ENCODE measurements around the gene STT3B. TPM values are rescaled to one million over a fixed set of nuclear protein-coding genes. Genes with fewer than 3 reads are reported as not detected.
A peak's percentile ranks its signal among the peaks of the same experiment; 100 is the strongest.

The STT3B gene
- total and polyA plus RNA-seq, 10 donors, result 28.4 to 128 (median 86.6) TPM

DNA sequence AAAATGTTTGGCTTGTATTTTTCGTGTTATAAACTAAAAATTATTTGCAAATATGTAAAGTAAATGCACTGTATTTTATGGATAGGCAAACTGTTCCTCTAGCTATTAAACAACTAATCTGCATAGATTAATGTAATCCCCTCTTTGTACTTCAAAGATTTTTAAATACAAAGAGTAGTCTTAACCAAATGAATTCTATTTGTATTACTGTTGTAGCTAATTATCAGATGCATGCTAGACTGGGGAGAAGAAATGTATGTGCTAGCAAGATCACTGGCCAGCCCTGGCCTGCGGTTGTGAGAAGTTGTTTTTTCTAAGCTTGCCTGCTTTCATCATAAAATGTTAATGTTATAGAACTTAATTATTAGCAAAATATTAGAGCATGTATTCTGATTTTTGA lies 92.6 kb downstream of the STT3B start:
- H3K27ac ChIP-seq, result no peak overlapping the region
- no peak overlapping the region for H3K4me3 ChIP-seq
- 93 to 97% (median 95%) methylated on average over 2 of the region's 2 CpGs for WGBS, 5 donors
- H3K4me1 ChIP-seq, result peaks cover 0 to 24% (median 6%) of the 10 kb centered on the region in 6 donors
- H3K27me3 ChIP-seq (replicated peaks in 1 of 7), result no peaks in the 10 kb centered on the region
- no peak for DNase-seq
- TF ChIP-seq, protein P1, sequence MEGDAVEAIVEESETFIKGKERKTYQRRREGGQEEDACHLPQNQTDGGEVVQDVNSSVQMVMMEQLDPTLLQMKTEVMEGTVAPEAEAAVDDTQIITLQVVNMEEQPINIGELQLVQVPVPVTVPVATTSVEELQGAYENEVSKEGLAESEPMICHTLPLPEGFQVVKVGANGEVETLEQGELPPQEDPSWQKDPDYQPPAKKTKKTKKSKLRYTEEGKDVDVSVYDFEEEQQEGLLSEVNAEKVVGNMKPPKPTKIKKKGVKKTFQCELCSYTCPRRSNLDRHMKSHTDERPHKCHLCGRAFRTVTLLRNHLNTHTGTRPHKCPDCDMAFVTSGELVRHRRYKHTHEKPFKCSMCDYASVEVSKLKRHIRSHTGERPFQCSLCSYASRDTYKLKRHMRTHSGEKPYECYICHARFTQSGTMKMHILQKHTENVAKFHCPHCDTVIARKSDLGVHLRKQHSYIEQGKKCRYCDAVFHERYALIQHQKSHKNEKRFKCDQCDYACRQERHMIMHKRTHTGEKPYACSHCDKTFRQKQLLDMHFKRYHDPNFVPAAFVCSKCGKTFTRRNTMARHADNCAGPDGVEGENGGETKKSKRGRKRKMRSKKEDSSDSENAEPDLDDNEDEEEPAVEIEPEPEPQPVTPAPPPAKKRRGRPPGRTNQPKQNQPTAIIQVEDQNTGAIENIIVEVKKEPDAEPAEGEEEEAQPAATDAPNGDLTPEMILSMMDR (IDR thresholded peaks at IDR 0.05 in 8 of 11, conservative IDR thresholded peaks at IDR 0.05 in 3 of 11), result no peak
- TF ChIP-seq POLR2AphosphoS5 (IDR thresholded peaks at IDR 0.05), result no peak
- TF ChIP-seq POLR2A (IDR thresholded peaks at IDR 0.05), result no peak
- peaks cover 0 to 87% (median 35%) of the 10 kb centered on the region in 6 donors for H3K36me3 ChIP-seq
- intact Hi-C loops (cut with DNase I; ENCODE audit: low total_unique reads), result no loop called here
- H3K9me3 ChIP-seq, result no peaks in the 10 kb centered on the region

DNA sequence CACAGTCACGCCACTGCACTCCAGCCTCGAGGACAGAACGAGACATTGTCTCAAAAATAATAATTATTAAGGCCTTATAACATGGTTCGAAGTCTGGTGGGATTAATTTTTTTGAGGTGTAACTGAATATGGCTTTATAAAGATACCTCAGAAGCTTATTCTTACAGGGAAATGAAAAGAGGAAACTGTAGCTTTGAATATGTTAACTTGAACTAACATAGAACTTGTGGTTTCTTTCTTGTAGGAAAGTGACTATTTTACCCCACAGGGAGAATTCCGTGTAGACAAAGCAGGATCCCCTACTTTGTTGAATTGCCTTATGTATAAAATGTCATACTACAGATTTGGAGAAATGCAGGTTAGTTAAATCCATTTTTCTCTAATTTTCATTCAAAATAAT lies 96.3 kb downstream of the STT3B start:
- H3K4me3 ChIP-seq, result no peak overlapping the region
- intact Hi-C loops (cut with DNase I; ENCODE audit: low total_unique reads), result no loop called here
- H3K27ac ChIP-seq, result no peak overlapping the region
- TF ChIP-seq POLR2AphosphoS5 (IDR thresholded peaks at IDR 0.05) (no peak), POLR2A (IDR thresholded peaks at IDR 0.05) (no peak)
- TF ChIP-seq, protein P1 (IDR thresholded peaks at IDR 0.05 in 8 of 11, conservative IDR thresholded peaks at IDR 0.05 in 3 of 11), result no peak
- H3K36me3 ChIP-seq, result peaks cover 0 to 97% (median 44%) of the 10 kb centered on the region in 6 donors
- H3K4me1 ChIP-seq, result peaks cover 0 to 9% (median 1%) of the 10 kb centered on the region in 6 donors
- no peaks in the 10 kb centered on the region for H3K27me3 ChIP-seq (replicated peaks in 1 of 7)
- 60 to 74% (median 61%) methylated on average over 5 of the region's 5 CpGs for WGBS, 5 donors
- no peak for DNase-seq
- H3K9me3 ChIP-seq, result no peaks in the 10 kb centered on the region

GRCh38 chr3:31634476-31634875 lies 101.8 kb downstream of the STT3B start:
- Histone ChIP-seq H3K4me1 (peaks cover 14 to 33% (median 24%) of the 10 kb centered on the region in 6 donors), H3K27ac (no peak overlapping the region), H3K27me3 (replicated peaks in 1 of 7) (no peaks in the 10 kb centered on the region), H3K9me3 (no peaks in the 10 kb centered on the region), H3K36me3 (peaks cover 0 to 60% (median 24%) of the 10 kb centered on the region in 6 donors), H3K4me3 (no peak overlapping the region)
- 52 to 99% (median 91%) methylated on average over 2 of the region's 2 CpGs for WGBS, 5 donors
- no peak for DNase-seq
- no peak for TF ChIP-seq POLR2A (IDR thresholded peaks at IDR 0.05)
- no peak for TF ChIP-seq POLR2AphosphoS5 (IDR thresholded peaks at IDR 0.05)
- TF ChIP-seq, protein P1 (IDR thresholded peaks at IDR 0.05 in 8 of 11, conservative IDR thresholded peaks at IDR 0.05 in 3 of 11), result no peak
- intact Hi-C loops (cut with DNase I; ENCODE audit: low total_unique reads), result no loop called here

- Histone ChIP-seq H3K4me1 (peaks cover 14 to 33% (median 24%) of the 10 kb centered on the region in 6 donors), H3K27me3 (replicated peaks in 1 of 7) (no peaks in the 10 kb centered on the region), H3K36me3 (peaks cover 0 to 49% (median 21%) of the 10 kb centered on the region in 6 donors), H3K4me3 (no peak overlapping the region), H3K27ac (peak overlapping the region in 6 of 8 donors; percentile 42 to 67 (median 50)), H3K9me3 (no peaks in the 10 kb centered on the region)
- intact Hi-C loops (cut with DNase I; ENCODE audit: low total_unique reads), result no loop called here
- DNase-seq, result no peak
- TF ChIP-seq POLR2AphosphoS5 (IDR thresholded peaks at IDR 0.05), result no peak
- 43 to 52% (median 47%) methylated on average over 1 of the region's 1 CpG for WGBS, 5 donors
These were observed 102.8 kb downstream of the STT3B start for GRCh38 chr3:31635545-31635944.

All from spleen (tissue), 11 donors.